ENCODE measurements around the gene AMH. TPM values are rescaled to one million over a fixed set of nuclear protein-coding genes. Genes with fewer than 3 reads are reported as not detected.

AMH gene
- total RNA-seq, 3 donors from 2014 or later (not counting 1 experiment from before 2014, with no cell fraction given), result 0.55 to 2.1 (median 0.88) TPM

DNA sequence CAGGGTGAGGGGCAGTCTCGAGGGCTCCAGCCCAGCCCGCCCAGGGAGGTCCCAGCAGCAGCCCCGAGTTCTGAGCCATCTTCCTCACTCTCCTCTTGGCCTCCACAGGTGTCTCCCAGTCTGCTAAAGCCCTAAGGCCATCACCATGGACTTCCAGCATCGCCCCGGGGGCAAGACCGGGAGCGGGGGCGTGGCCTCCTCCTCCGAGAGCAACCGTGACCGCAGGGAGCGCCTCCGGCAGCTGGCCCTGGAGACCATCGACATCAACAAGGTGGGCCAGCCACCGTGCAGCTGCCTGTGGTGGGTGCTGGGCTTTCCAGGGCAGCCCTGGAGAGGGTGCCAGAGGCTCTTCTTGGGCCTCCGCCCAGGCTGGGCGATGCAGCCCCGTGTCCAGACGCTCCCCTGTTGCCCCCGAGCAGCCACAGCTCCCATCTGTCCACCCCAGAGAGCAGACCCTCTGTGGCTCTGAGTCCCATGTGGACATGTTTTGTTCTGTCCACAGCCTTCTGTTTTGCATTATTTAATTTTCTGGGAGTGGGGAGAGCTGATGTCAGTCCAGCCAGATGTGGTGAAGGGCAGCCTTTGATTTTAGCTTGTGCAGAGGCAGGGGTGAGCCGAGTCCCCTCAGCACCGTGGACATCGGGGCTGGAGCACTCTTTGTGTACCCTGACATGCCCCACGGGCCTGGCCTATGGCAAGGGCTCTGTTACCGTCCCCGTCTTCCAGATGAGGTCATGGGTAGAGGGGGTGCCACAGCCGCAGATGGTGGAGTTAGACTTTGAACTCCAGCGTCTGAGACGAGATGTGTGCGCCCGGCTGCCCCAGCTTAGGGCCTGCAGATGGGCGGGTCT is 5.6 kb upstream of the AMH start:
- DNase-seq (no peak), ATAC-seq (no peak)
- Mint-ChIP-seq H3K27ac (no peak overlapping the region), H3K27me3 (ENCODE audit: low read depth in 2 of 2) (no peaks in the 10 kb centered on the region), H3K36me3 (no peaks in the 10 kb centered on the region), H3K4me1 (peaks cover 38 to 39% of the 10 kb centered on the region in 2 donors), H3K4me3 (no peak overlapping the region), H3K9me3 (peaks cover 0 to 3% of the 10 kb centered on the region in 2 donors)
- TF ChIP-seq, protein P1, sequence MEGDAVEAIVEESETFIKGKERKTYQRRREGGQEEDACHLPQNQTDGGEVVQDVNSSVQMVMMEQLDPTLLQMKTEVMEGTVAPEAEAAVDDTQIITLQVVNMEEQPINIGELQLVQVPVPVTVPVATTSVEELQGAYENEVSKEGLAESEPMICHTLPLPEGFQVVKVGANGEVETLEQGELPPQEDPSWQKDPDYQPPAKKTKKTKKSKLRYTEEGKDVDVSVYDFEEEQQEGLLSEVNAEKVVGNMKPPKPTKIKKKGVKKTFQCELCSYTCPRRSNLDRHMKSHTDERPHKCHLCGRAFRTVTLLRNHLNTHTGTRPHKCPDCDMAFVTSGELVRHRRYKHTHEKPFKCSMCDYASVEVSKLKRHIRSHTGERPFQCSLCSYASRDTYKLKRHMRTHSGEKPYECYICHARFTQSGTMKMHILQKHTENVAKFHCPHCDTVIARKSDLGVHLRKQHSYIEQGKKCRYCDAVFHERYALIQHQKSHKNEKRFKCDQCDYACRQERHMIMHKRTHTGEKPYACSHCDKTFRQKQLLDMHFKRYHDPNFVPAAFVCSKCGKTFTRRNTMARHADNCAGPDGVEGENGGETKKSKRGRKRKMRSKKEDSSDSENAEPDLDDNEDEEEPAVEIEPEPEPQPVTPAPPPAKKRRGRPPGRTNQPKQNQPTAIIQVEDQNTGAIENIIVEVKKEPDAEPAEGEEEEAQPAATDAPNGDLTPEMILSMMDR (IDR thresholded peaks at IDR 0.05), result no peak
- Histone ChIP-seq H3K27ac (ENCODE audit: low read length) (no peak overlapping the region), H3K27me3 (ENCODE audit: control insufficient read depth, insufficient read depth, low read length) (no peaks in the 10 kb centered on the region), H3K36me3 (ENCODE audit: control insufficient read depth, insufficient read depth, low read length) (peaks cover 60% of the 10 kb centered on the region), H3K9me3 (ENCODE audit: control insufficient read depth, insufficient read depth, low read length) (no peaks in the 10 kb centered on the region), H3K4me1 (ENCODE audit: control insufficient read depth, insufficient read depth, low read length) (peaks cover 46% of the 10 kb centered on the region), H3K4me3 (ENCODE audit: low read length) (no peak overlapping the region)
- 93% methylated on average over 32 of the region's 32 CpGs for WGBS (ENCODE audit: insufficient coverage)
- intact Hi-C loops (cut with micrococcal nuclease), result no loop called here

DNA sequence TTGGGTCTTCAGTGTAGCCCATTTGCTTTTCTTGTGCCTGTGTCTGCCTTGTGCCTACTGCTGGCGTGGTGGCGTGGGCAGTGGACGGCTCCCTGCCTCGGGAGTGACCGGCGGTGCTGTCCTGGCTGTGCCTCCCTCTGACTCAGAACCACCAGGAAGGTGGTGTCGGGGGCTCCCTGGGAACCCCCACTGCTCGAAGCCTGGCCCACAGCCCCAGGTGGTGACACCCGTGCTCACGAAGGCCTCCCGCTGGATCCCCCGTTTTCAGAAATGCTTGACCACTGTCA is 5.1 kb upstream of the AMH start:
- no peaks in the 10 kb centered on the region for H3K27me3 Mint-ChIP-seq (ENCODE audit: low read depth in 2 of 2)
- H3K27me3 ChIP-seq (ENCODE audit: control insufficient read depth, insufficient read depth, low read length), result no peaks in the 10 kb centered on the region
- peaks cover 61% of the 10 kb centered on the region for H3K36me3 ChIP-seq (ENCODE audit: control insufficient read depth, insufficient read depth, low read length)
- 95% methylated on average over 12 of the region's 12 CpGs for WGBS (ENCODE audit: insufficient coverage)
- H3K4me3 ChIP-seq (ENCODE audit: low read length), result no peak overlapping the region
- no peak overlapping the region for H3K27ac Mint-ChIP-seq
- peaks cover 33% of the 10 kb centered on the region in 2 donors for H3K4me1 Mint-ChIP-seq
- TF ChIP-seq, protein P1 (IDR thresholded peaks at IDR 0.05), result no peak
- no peaks in the 10 kb centered on the region for H3K9me3 ChIP-seq (ENCODE audit: control insufficient read depth, insufficient read depth, low read length)
- peaks cover 41% of the 10 kb centered on the region for H3K4me1 ChIP-seq (ENCODE audit: control insufficient read depth, insufficient read depth, low read length)
- intact Hi-C loops (cut with micrococcal nuclease), result no loop called here
- ATAC-seq, result no peak
- H3K9me3 Mint-ChIP-seq, result peaks cover 0 to 3% of the 10 kb centered on the region in 2 donors
- no peak for DNase-seq
- no peaks in the 10 kb centered on the region for H3K36me3 Mint-ChIP-seq
- H3K27ac ChIP-seq (ENCODE audit: low read length), result no peak overlapping the region
- no peak overlapping the region for H3K4me3 Mint-ChIP-seq

GRCh38 chr19:2244486-2244885 is 4.6 kb upstream of the AMH start:
- Mint-ChIP-seq H3K9me3 (peaks cover 0 to 3% of the 10 kb centered on the region in 2 donors), H3K4me3 (no peak overlapping the region), H3K27me3 (ENCODE audit: low read depth in 2 of 2) (no peaks in the 10 kb centered on the region), H3K36me3 (no peaks in the 10 kb centered on the region), H3K27ac (no peak overlapping the region), H3K4me1 (peaks cover 28 to 29% of the 10 kb centered on the region in 2 donors)
- Histone ChIP-seq H3K27ac (ENCODE audit: low read length) (no peak overlapping the region), H3K27me3 (ENCODE audit: control insufficient read depth, insufficient read depth, low read length) (no peaks in the 10 kb centered on the region), H3K4me1 (ENCODE audit: control insufficient read depth, insufficient read depth, low read length) (peaks cover 38% of the 10 kb centered on the region), H3K36me3 (ENCODE audit: control insufficient read depth, insufficient read depth, low read length) (peaks cover 61% of the 10 kb centered on the region), H3K4me3 (ENCODE audit: low read length) (no peak overlapping the region), H3K9me3 (ENCODE audit: control insufficient read depth, insufficient read depth, low read length) (no peaks in the 10 kb centered on the region)
- WGBS (ENCODE audit: insufficient coverage), result 95% methylated on average over 21 of the region's 21 CpGs
- TF ChIP-seq, protein P1 (IDR thresholded peaks at IDR 0.05), result no peak
- no peak for DNase-seq
- intact Hi-C loops (cut with micrococcal nuclease), result no loop called here
- ATAC-seq, result no peak

DNA sequence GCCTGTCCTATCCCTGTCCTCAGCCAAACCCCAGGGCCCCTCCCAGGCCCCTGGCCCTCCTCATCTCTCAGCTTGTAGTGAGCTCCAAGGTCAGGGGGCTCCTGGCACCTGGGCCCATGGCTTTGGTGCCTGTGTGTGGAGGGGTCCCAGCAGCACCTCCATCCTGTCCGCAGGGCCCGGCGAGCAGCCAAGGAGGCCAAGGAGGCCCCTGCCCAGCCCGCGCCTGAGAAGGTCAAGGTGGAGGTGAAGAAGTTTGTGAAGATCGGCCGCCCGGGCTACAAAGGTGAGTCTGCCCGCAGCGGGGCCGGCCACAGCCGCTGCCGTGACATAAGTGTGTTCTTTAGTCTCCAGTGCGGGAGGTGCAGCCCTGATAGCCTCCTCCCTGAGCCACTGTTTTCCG is 3.9 kb upstream of the AMH start:
- Mint-ChIP-seq H3K4me3 (no peak overlapping the region), H3K27ac (no peak overlapping the region), H3K4me1 (peaks cover 21% of the 10 kb centered on the region in 2 donors), H3K9me3 (no peaks in the 10 kb centered on the region), H3K36me3 (no peaks in the 10 kb centered on the region), H3K27me3 (ENCODE audit: low read depth in 2 of 2) (no peaks in the 10 kb centered on the region)
- peaks cover 34% of the 10 kb centered on the region for H3K4me1 ChIP-seq (ENCODE audit: control insufficient read depth, insufficient read depth, low read length)
- WGBS (ENCODE audit: insufficient coverage), result 98% methylated on average over 15 of the region's 15 CpGs
- peaks cover 61% of the 10 kb centered on the region for H3K36me3 ChIP-seq (ENCODE audit: control insufficient read depth, insufficient read depth, low read length)
- DNase-seq (no peak), ATAC-seq (no peak)
- peaks cover 4% of the 10 kb centered on the region for H3K27me3 ChIP-seq (ENCODE audit: control insufficient read depth, insufficient read depth, low read length)
- H3K27ac ChIP-seq (ENCODE audit: low read length), result no peak overlapping the region
- H3K4me3 ChIP-seq (ENCODE audit: low read length), result no peak overlapping the region
- intact Hi-C loops (cut with micrococcal nuclease), result no loop called here
- no peaks in the 10 kb centered on the region for H3K9me3 ChIP-seq (ENCODE audit: control insufficient read depth, insufficient read depth, low read length)
- TF ChIP-seq, protein P1 (IDR thresholded peaks at IDR 0.05), result no peak

Data from natural killer cell (primary cell).